Measurements from ENCODE around the gene TBL1XR1.
"Not testable (repeated sequence)": the region's sequence is repeated elsewhere in the genome, so short reads cannot be mapped to it uniquely, and the experiment has no call there.

TBL1XR1 gene

DNA sequence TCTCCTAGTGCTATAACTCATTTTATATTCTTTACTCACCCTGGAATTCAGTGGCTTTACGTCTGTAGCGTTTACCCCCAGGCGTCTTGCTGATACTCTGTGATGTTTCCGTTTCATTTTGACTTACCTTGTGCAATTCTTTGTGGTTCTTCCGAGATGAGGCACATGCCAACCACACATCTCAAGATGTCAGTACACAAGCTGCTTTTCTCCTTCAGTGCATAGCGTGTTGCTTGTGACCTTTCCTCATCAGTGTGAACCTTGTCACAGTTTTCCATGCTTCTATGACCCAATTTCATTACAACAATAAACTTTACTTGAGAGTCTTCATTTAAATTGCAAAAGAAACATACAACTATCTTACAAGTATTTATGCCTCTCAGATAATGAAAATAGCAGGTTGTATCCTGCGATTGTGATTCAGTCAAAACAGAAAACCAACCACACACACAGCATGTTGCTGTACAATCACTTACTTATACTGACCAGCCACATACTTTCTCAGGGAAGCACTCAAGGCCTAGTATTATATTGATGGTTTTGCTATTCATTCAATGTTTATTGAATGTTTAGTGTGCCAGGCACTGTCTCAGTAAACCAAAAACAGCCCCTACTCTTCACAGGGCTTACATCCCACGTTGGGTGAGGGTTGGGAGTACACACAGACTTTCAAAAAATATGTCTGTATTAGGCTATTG lies 4.6 kb upstream of the TBL1XR1 start:
- in situ Hi-C loops (cut with HindIII; ENCODE audit: low pct_unique_long_range_greater_than_20kb, low sequenced_read_pairs), result no loop called here
- peak; percentile 46 to 65 for DNase-seq (ENCODE audit: low read depth in 1 of 2, low spot score in 1 of 2)
- TF ChIP-seq JUND (IDR thresholded peaks at IDR 0.05; ENCODE audit: low read depth), result no peak

DNA sequence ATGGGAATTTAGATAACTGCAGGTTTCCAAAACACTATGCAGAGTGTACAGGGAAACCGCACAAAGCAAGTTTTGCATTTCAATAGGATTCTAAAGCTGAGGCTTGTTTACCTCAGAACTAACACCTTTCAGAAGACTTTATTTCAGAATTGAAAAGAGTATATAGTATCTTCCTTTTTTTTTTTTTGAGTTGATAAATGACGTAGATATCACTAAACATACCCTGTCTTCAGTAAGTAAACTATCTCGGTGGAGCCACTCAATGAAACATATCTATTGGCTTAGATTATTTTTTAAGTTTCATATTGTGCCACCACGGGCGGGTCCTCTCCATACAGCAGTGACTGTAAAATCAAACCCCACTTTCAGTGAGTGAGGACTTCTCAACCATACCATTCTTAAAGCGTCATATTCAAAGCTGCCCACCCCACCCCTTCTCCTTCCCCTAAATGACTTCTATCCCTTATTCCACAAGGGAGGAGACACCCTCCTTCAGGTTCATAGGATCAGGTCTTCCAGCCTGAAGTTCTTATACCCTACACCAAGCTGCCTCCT lies 2.0 kb upstream of the TBL1XR1 start:
- in situ Hi-C loops (cut with HindIII; ENCODE audit: low pct_unique_long_range_greater_than_20kb, low sequenced_read_pairs), result no loop called here
- peak; percentile 85 for TF ChIP-seq JUND (IDR thresholded peaks at IDR 0.05; ENCODE audit: low read depth)
- DNase-seq (ENCODE audit: low read depth in 1 of 2, low spot score in 1 of 2), result peak in 1 of 2 experiments; percentile 81

GRCh38 chr3:177197727-177198460 lies 612 bp upstream of the TBL1XR1 start:
- in situ Hi-C loops (cut with HindIII; ENCODE audit: low pct_unique_long_range_greater_than_20kb, low sequenced_read_pairs), result no loop called here
- TF ChIP-seq JUND (IDR thresholded peaks at IDR 0.05; ENCODE audit: low read depth), result no peak
- peak; percentile 66 to 88 for DNase-seq (ENCODE audit: low read depth in 1 of 2, low spot score in 1 of 2)

GRCh38 chr3:177196456-177197040 lies 734 bp downstream of the TBL1XR1 start:
- peak; percentile 80 to 92 for DNase-seq (ENCODE audit: low read depth in 1 of 2, low spot score in 1 of 2)
- TF ChIP-seq JUND (IDR thresholded peaks at IDR 0.05; ENCODE audit: low read depth), result no peak
- in situ Hi-C loops (cut with HindIII; ENCODE audit: low pct_unique_long_range_greater_than_20kb, low sequenced_read_pairs), result no loop called here

GRCh38 chr3:177196008-177196455 lies 1.2 kb downstream of the TBL1XR1 start:
- peak; percentile 63 to 86 for DNase-seq (ENCODE audit: low read depth in 1 of 2, low spot score in 1 of 2)

GRCh38 chr3:177195242-177195991 lies 1.9 kb downstream of the TBL1XR1 start:
- TF ChIP-seq JUND (IDR thresholded peaks at IDR 0.05; ENCODE audit: low read depth), result no peak; the same call in 1 of the 2 replicates
- in situ Hi-C loops (cut with HindIII; ENCODE audit: low pct_unique_long_range_greater_than_20kb, low sequenced_read_pairs), result no loop called here
- peak; percentile 75 to 87 for DNase-seq (ENCODE audit: low read depth in 1 of 2, low spot score in 1 of 2)

More at GRCh38 chr3:177196008-177196455, 1.2 kb downstream of the TBL1XR1 start:
- TF ChIP-seq JUND (IDR thresholded peaks at IDR 0.05; ENCODE audit: low read depth), result no peak
- in situ Hi-C loops (cut with HindIII; ENCODE audit: low pct_unique_long_range_greater_than_20kb, low sequenced_read_pairs), result no loop called here

DNA sequence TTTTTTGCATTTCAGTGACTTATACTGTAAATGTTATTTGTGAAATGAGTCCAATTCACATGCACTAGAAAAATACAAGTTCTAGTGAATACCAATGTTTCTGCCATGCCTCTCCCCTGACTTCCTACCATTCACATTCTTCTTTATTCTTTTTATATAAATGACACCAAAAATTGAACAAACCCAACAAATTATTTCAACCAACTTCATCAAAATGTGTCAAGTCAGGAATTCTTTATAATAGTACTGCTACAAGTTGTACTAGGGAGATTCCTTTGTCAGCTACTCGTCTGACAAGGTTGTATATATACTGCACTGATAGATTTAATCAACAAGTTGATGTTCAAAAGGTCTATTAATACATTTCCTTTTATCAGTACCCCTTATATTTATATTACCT lies 3.0 kb downstream of the TBL1XR1 start:
- in situ Hi-C loops (cut with HindIII; ENCODE audit: low pct_unique_long_range_greater_than_20kb, low sequenced_read_pairs), result no loop called here
- DNase-seq (ENCODE audit: low read depth in 1 of 2, low spot score in 1 of 2), result peak in 1 of 2 experiments; percentile 47

GRCh38 chr3:177193688-177194268 lies 3.5 kb downstream of the TBL1XR1 start:
- in situ Hi-C loops (cut with HindIII; ENCODE audit: low pct_unique_long_range_greater_than_20kb, low sequenced_read_pairs), result no loop called here
- TF ChIP-seq JUND (IDR thresholded peaks at IDR 0.05; ENCODE audit: low read depth), result 0 out of 2 replicates have a peak, but pooled peaks have one; percentile 4
- peak; percentile 64 to 71 for DNase-seq (ENCODE audit: low read depth in 1 of 2, low spot score in 1 of 2)

More for the DNA sequence above, 3.0 kb downstream of the TBL1XR1 start:
- no peak for TF ChIP-seq JUND (IDR thresholded peaks at IDR 0.05; ENCODE audit: low read depth)

GRCh38 chr3:177193275-177193674 lies 4.0 kb downstream of the TBL1XR1 start:
- in situ Hi-C loops (cut with HindIII; ENCODE audit: low pct_unique_long_range_greater_than_20kb, low sequenced_read_pairs); DNase-seq (ENCODE audit: low read depth in 1 of 2, low spot score in 1 of 2): not testable (repeated sequence)

DNA sequence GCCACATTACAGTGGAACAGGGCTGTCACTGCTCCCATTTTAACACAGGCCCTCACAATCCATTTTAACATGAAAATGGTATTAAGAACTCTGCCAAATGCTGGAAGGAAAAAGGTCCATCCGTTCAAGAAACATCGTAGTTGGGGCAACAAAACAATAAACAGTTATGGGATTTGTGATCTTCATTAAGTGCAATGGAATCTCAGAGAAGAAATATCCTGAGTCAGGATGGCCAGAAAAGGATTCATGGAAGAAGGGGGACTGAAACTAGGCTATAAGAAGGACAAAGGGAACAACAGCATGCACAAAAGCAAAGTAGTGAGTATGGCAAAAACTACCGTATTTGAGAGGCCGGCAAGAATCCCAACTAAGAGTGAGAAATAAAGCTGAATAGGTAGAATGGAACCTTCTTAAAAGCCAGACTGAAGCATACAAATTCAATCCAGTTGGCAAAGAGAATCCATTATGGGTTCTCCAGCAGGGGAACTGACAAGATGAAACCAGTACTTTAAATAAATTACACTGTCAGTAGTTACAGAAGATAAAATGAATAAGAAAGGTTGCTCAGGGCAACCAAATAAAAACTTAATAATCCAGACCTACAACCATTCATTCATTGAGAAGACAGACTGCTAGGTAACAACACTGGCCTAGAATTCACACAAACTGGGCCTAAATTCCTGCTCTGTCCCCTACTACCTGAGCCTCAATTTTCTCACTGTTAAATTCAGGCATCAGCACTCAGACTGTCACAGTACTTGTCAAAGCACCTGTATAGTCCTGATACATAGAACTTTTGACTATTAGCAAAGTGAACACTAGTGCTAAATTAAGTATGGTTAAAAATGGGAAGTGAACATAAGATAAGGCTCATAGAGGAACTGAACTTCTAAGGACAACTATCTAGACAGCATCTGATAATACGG lies 6.3 kb downstream of the TBL1XR1 start:
- in situ Hi-C loops (cut with HindIII; ENCODE audit: low pct_unique_long_range_greater_than_20kb, low sequenced_read_pairs), result no loop called here
- TF ChIP-seq JUND (IDR thresholded peaks at IDR 0.05; ENCODE audit: low read depth), result no peak
- DNase-seq (ENCODE audit: low read depth in 1 of 2, low spot score in 1 of 2), result no peak

- in situ Hi-C loops (cut with HindIII; ENCODE audit: low pct_unique_long_range_greater_than_20kb, low sequenced_read_pairs); DNase-seq (ENCODE audit: low read depth in 1 of 2, low spot score in 1 of 2): not testable (repeated sequence)
Measured at GRCh38 chr3:177190184-177190583, 7.1 kb downstream of the TBL1XR1 start.

DNA sequence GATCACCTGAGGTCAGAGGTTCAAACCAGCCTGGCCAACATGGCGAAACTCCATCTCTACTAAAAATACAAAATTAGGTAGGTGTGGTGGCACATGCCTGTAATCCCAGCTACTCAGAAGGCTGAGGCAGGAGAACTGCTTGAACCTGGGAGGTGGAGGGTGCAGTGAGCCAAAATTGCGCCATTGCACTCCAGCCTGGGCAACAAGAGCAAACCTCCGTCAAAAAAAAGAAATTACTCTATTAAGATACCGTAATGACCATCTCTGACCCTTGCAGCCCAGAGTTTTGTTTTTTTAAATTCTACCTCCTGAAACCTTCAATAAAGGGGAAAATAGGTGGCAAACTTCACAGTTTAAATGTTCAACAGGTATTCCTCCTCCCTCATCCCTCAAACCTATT lies 9.0 kb downstream of the TBL1XR1 start:
- DNase-seq (ENCODE audit: low read depth in 1 of 2, low spot score in 1 of 2); in situ Hi-C loops (cut with HindIII; ENCODE audit: low pct_unique_long_range_greater_than_20kb, low sequenced_read_pairs): not testable (repeated sequence)

All from T47D (cell line).